HG03342 (cell line): ENCODE data around the gene CDKL4.
"Not testable (repeated sequence)": the region's sequence is repeated elsewhere in the genome, so short reads cannot be mapped to it uniquely, and the experiment has no call there.

Experiments
- ATAC-seq: cut with Tn5 transposase; IDR thresholded peaks from one replicate; pipeline ENCODE4 v1.9.1; 2021; ENCODE audit warnings: mild to moderate bottlenecking, moderate library complexity; ENCODE audit not compliant: unreplicated experiment

The CDKL4 gene

DNA sequence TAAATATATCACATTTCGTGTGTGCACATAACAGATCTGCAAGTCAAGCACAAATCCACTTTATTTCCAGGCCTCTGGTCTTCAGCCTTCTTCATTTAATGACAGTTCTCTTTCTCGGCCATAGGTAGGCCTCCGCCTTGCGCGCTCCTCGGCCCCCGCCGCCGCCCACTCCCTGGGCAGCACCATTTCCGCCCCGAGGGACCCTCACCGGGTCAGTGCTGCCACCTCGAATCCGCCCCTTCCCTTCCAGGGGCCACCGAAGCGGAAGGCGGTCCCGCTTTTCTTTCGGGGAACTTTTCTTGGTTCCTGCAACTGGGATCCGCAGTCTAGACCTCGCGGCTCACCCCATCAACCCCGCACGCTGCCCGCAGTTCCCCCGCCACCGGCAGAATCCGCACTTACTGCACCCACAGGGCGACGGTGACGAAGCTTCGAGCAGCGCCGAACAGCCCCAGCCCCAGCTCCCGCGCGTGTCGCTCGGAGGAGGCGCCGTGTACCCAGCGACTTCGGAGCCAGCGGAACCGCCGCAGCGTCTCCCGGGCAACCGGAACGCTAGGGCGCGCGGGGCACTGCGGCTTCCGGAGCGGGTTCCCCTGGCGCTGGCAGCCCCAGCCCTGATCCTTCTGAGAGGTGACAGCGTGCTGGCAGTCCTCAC, at the start of gene CDKL4:
CDKL4 (minus strand) TSS at position 502 of the 655 bp plus-strand sequence.
- ATAC-seq, result peak; percentile 58

DNA sequence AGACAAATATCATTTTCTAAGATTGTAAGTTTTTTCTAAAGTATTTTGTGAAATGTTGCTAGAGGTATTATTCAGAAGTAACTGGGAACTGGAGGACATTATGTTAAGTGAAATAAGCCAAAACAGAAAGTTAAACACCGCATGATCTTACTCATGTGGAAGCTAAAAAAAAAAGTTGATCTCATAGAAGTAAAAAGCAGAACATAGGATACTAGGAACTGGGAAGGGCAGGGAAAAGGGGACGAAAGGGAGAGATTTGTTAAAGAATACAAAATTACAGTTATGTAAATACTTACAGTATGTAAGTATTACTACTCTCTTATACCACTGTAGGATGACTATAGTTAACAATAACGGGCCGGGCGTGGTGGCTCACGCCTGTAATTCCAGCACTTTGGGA, 46.7 kb upstream of the CDKL4 start:
- no peak for ATAC-seq

GRCh38 chr2:39289609-39290008, 45.8 kb upstream of the CDKL4 start:
- ATAC-seq, result no peak

DNA sequence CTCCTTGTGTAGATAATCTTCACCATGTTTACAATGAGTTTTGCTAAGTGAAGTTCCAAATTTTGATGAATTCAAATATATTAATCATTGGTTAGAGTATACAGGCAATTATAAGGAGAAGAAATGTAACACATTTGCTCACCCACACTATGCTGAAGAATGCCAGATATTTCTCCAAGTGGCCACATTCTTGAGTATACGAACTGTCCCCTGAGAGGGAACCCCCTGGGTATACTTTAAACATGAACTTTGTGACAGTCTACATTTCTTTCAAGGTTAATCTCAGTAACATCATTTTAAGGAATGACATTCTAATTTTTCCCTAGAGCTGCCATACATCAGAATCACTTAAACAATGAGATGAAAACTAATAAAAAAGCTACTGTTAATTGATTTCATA, 39.8 kb upstream of the CDKL4 start:
- no peak for ATAC-seq

DNA sequence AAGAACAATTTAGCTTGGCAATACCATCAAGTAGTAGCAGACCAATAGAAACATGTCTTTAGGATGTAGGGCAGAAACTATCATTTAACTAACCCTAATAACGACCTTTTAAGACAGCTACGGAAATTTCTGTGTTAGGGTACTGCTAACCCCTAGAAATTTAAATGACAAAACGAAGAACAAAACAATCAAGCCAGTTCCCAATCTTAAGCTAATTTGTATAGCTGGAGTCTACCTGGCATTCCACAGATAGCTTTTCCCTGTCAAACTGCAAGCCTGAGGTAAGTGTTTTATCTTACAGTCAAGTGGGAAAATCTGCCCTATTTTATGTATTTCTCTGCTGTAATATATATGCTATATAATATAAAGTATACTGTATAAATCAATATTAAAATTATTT, 37.6 kb upstream of the CDKL4 start:
- no peak for ATAC-seq

GRCh38 chr2:39275016-39275415, 31.2 kb upstream of the CDKL4 start:
- ATAC-seq, result no peak

DNA sequence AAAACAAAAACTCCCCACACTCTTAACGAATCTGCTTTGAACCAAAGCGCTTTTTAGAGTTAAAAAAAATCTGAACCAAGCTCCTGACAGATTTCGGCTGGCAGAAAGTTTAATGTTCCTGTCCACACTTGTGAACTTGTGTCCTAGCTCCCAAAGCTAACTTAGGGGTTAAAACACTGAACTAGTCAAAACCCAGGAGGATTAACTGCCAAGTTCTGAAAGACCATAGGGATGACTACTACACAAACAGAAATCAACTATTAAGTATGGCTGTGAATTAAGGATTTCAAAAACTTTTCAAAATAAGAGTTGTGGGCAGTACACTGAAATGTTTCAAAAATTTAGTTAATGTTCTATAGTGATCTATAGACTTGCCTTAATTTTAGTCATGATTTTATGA, 26.2 kb upstream of the CDKL4 start:
- ATAC-seq, result no peak

- ATAC-seq, result no peak
Observed at GRCh38 chr2:39266916-39267434, 23.2 kb upstream of the CDKL4 start.

DNA sequence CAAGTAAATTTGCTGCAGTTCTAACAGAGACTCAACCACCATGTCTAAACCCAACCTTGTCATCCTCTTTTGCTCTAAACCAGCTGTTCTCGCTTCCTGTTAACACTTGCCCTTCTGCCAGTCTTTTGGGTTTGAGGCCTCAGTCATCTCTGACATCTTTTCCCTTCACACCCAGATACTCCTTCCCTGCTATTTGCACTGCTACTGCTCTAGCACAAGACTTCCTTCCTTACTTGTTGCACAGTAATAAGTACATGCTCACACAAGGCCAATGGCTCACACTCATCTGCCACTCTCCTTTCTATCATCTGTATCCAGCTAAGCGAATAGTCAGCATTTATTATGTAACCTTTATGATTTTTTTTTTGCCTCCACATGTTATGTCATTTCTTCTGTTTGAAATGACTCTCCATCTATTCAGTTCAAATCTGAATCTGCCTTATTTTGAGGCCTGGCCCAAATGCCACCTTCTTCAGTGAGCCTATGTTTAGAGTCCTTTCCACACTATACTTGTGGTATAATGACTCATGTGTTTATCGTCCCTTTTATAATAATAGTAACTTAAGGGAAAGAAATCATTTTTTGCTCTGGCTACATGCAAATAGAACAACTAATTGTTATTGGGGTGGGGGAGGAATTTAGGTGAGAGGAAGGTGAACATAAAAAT, 22.5 kb upstream of the CDKL4 start:
- ATAC-seq, result peak; percentile 75

DNA sequence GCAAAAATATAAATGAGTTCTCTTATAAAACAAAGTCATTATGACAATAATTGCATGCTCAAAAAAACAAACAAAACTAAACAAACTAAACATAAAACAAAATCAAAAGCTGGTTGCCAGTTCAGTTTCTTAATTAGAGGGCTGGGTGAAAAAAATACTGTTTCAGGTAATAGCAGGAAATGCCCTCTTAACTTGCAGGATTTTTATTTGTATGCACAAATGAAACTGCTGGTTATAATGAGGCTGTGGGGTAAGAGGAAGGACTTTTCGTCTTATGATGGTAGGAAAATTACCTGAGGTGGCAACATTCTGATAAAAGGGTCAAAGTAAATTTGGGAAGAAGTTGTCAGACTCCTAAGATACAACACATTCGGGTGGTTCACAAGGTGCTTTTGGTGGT, 21.5 kb upstream of the CDKL4 start:
- no peak for ATAC-seq

DNA sequence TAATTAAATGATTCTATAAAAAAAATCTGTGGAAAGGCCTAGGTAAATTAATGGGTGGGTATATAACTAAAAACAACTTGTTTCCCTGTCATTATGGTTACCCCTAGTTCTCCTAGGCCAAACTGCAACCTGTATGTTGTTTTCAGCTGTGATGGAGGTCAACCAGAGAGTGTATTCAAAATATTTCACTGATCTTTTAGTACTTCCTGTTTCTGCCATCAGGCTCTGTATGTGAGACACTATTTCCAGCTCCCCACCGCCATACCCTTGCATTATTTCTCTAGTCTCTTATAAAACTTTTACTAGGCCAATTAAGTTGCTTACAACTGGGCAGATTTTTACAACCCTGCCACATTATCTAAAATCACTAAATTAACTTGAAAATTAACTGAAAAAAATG, 21.0 kb upstream of the CDKL4 start:
- peak; percentile 71 for ATAC-seq

GRCh38 chr2:39260087-39260486, 16.3 kb upstream of the CDKL4 start:
- no peak for ATAC-seq

- no peak for ATAC-seq
Observed at GRCh38 chr2:39256040-39256439, 12.3 kb upstream of the CDKL4 start.

GRCh38 chr2:39252888-39253518, 9.2 kb upstream of the CDKL4 start:
- ATAC-seq, result no peak

DNA sequence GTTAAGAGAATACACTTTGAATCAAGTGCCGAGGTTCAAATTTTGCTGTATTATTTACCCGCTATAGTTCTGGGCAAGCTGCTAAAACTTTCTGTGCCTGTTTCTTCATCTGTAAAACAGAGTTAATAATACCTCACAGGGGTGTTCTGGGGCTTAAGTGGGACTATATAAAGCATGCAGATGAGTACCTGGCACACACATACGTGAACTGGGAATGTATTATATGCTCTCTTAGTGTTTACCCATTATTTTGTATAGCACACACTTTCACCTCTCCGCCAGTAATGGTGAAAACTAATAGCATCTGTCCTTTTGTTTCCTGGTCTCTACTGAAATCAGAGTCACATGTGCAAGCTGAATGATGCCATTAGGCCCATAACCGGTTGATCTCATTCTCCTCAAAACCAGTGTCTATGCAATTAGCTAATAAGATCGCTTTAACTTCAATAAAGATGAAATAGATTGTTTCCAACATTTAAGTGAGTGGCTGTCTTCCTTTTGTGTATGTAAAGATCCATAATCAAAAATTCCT, 3.8 kb upstream of the CDKL4 start:
- ATAC-seq, result no peak

DNA sequence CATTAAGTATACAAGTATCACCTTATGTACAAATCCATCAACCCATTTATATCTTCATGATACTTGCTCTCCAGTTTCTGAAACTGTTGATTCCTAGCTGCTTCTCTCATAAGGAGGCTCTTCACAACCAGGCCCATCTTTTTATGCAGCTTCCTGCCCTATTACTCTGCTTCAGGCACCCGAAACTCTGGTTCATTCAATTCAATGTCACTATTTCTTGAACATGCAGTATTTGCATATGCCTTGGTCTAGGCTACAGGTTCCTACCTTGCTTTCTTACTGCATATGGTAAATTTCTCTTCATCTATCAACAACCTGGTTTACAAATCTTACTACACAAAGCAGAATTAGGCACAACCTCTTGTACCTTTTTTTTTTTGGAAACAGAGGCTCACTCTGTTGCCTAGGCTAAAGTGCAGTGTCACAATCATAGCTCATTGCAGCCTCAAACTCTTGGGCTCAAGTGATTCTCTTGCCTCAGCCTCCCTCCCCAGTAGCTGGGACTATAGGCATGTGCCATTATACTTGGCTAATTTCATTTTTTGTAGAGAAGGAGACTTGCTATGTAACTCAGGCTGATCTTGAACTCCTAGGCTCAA, 2.7 kb upstream of the CDKL4 start:
- no peak for ATAC-seq

DNA sequence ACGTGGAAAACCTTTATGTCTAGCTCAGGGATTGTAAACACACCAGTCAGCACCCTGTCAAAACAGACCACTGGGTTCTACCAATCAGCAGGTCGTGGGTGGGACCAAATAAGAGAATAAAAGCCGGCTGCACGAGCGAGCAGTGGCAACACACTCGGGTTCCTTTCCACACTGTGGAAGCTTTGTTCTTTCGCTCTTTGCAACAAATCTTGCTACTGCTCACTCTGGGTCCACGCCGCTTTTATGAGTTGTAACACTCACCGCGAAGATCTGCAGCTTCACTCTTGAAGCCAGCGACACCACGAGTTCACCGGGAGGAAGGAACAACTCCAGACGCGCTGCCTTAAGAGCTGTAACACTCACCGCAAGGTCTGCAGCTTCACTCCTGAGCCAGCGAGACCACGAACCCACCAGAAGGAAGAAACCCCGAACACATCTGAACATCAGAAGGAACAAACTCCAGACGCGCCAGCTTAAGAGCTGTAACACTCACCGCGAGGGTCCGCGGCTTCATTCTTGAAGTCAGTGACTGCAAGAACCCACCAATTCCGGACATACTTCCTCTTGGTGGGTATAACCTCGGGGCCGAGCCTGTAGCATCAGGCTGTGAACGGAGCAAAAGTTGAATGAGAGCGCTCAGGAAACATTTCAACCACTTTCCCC, 1.3 kb upstream of the CDKL4 start:
- ATAC-seq, result not testable (repeated sequence)

GRCh38 chr2:39244241-39244862, 582 bp upstream of the CDKL4 start:
- ATAC-seq, result not testable (repeated sequence)

- no peak for ATAC-seq
Observed at GRCh38 chr2:39241588-39241987, 2.2 kb downstream of the CDKL4 start.

- ATAC-seq, result no peak
Observed at GRCh38 chr2:39240758-39241157, 3.0 kb downstream of the CDKL4 start.
